ENCODE data around the gene GMNC.

The GMNC gene, protein sequence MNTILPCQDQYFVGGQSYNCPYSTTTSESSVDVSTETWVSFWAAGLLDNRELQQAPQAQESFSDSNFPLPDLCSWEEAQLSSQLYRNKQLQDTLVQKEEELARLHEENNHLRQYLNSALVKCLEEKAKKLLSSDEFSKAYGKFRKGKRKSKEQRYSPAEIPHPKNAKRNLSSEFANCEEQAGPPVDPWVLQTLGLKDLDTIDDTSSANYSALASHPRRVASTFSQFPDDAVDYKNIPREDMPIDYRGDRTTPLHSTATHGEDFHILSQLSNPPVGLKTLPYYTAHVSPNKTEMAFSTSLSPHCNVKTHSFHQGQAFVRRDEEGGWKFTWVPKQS

DNA sequence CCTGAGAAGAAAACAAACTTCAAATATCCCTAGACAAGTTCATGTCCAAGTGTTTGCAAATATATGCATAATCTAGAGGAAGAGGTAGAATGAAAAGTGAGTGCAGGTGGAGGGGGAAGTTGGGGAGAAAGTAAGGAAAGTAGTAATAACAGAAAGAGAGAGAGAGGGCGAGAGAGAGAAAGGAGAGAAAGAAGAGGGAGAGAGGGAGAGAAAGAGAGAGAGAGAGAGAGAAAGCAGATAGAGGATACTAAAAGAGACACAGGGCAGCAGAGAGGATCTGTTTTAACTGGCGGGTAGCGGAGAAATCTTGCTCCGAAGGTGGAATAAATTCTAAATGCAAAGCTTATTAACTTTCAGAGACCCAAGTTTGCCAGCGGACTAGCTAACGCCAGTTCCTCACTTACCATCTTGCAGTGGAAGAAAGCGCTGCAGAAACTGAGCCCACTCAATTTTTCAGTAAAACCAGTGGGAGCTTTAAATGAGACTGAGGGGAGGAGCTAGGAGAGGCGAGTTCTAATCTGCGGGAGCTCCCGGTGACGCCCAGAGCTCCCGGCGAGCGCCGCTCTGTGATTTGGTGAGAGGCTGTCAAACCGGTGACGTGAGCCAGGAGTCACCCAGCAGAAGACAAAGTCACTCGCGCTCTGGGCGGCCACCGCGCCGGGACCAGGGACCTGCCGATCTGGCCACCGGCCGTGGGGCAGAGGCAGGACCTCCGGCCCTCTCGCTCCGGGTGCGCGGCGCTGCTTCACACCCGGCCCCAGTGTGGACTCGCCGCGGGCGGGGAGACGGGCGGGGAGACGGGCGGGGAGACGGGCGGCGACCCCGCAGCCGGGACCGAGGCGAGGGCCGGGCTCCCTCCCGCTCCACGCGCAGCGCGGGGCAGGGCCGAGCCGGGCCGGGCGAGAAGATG, at the start of gene GMNC:
TSS of gene GMNC (minus strand) at position 486 of the 910 bp plus-strand sequence. CDS start at position 407, 79 bp downstream.
- peak; percentile 70 for DNase-seq (ENCODE audit: extremely low spot score)
- ChIA-PET CTCF (no interaction called here), POLR2A (interaction anchor here (0.9 kb wide), 1 partner anchor 21 kb away, joined by 3 read pairs; no protein-coding TSS in a partner anchor)
- TF ChIP-seq FOXK2 (IDR thresholded peaks at IDR 0.05): no peak
- TF ChIP-seq, protein P1, sequence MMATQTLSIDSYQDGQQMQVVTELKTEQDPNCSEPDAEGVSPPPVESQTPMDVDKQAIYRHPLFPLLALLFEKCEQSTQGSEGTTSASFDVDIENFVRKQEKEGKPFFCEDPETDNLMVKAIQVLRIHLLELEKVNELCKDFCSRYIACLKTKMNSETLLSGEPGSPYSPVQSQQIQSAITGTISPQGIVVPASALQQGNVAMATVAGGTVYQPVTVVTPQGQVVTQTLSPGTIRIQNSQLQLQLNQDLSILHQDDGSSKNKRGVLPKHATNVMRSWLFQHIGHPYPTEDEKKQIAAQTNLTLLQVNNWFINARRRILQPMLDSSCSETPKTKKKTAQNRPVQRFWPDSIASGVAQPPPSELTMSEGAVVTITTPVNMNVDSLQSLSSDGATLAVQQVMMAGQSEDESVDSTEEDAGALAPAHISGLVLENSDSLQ (IDR thresholded peaks at IDR 0.05): peak; percentile 60

DNA sequence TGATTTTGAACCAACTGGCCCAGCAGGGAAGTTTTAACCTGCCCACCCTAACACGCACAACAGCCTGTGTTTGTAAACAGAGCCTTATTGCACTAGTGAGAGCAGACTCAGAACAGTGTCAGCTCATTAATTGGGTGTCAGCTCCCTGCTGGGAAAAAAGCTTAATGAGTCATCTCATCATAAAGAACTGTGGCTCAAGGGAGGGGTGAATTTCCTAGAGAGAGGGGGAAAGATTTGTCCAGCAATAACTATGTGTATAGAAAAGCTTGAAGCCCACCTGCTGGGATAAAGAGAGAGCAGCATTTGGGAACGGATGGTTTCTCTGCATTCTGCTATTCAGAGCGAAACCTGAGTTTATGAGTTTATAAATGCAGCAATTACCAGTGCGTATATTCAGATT, 48.9 kb upstream of the GMNC start:
- DNase-seq (ENCODE audit: extremely low spot score): peak; percentile 10
- TF ChIP-seq NFRKB (IDR thresholded peaks at IDR 0.05) (no peak), FOXA1 (IDR thresholded peaks at IDR 0.05) (no peak), SP1 (IDR thresholded peaks at IDR 0.05) (no peak), FOXM1 (IDR thresholded peaks at IDR 0.05; ENCODE audit: borderline replicate concordance) (no peak), BHLHE40 (IDR thresholded peaks at IDR 0.05; ENCODE audit: borderline replicate concordance) (no peak), ARNT (IDR thresholded peaks at IDR 0.05) (0 out of 2 replicates have a peak, but pooled peaks have one; percentile 27), CTBP1 (IDR thresholded peaks at IDR 0.05; ENCODE audit: borderline replicate concordance) (no peak)
- POLR2A ChIA-PET: no interaction called here
- CTCF ChIA-PET: no interaction called here

DNA sequence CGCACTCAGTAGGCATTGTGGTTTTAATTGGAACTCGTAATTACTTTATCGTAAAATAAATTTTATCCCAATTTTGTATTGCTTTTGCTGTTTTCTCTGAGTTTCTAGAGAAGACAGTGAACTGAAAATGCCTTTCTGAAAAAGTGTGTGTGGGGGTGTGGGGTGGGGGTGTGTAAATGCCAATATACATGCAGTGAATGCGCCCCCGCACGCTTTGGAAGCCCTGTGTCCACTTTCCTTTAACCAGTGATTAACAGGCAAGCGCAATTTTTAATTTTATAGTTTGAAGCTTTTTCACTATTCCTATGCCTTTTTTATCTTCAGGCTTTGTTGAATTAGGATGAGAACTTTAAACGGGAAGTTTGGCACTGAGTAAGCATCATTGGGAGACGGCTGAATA, 47.4 kb upstream of the GMNC start:
- CTCF ChIA-PET: no interaction called here
- POLR2A ChIA-PET: no interaction called here
- no peak for DNase-seq (ENCODE audit: extremely low spot score)
- no peak for TF ChIP-seq ELF4 (IDR thresholded peaks at IDR 0.05)
- no peak for TF ChIP-seq FOXA1 (IDR thresholded peaks at IDR 0.05)
- no peak for TF ChIP-seq L3MBTL2 (conservative IDR thresholded peaks at IDR 0.05)
- no peak for TF ChIP-seq CTBP1 (IDR thresholded peaks at IDR 0.05; ENCODE audit: borderline replicate concordance)
- TF ChIP-seq BHLHE40 (IDR thresholded peaks at IDR 0.05; ENCODE audit: borderline replicate concordance): no peak
- TF ChIP-seq SP1 (IDR thresholded peaks at IDR 0.05): no peak
- no peak for TF ChIP-seq SUZ12 (IDR thresholded peaks at IDR 0.05)
- TF ChIP-seq FOXM1 (IDR thresholded peaks at IDR 0.05; ENCODE audit: borderline replicate concordance): no peak

DNA sequence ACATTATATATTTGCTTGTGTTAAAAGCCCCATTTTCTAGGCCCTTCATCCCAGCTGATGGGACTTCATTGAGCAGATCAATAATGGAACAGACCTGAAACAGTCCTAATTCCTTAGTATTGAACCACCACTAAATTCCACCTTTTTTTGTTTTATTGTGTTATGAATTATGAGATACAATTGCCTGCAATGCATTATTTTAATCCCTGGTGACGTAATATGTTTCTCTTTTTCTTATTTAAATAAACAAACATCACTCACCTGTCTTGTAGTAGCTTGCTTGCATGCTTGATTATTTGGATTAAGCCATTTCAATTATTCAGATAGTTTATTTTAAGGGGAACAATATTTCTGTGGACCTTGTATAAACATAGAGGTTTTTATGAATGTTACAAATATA, 40.7 kb upstream of the GMNC start:
- ChIA-PET CTCF (no interaction called here), POLR2A (no interaction called here)
- TF ChIP-seq L3MBTL2 (conservative IDR thresholded peaks at IDR 0.05): no peak
- no peak for TF ChIP-seq FOXA1 (IDR thresholded peaks at IDR 0.05)
- TF ChIP-seq, protein P1 (IDR thresholded peaks at IDR 0.05): no peak
- no peak for TF ChIP-seq NFRKB (IDR thresholded peaks at IDR 0.05)
- no peak for TF ChIP-seq CTBP1 (IDR thresholded peaks at IDR 0.05; ENCODE audit: borderline replicate concordance)
- no peak for TF ChIP-seq FOXM1 (IDR thresholded peaks at IDR 0.05; ENCODE audit: borderline replicate concordance)
- no peak for TF ChIP-seq FOXK2 (IDR thresholded peaks at IDR 0.05)
- no peak for TF ChIP-seq HDGF (IDR thresholded peaks at IDR 0.05; ENCODE audit: borderline replicate concordance)
- DNase-seq (ENCODE audit: extremely low spot score): no peak

DNA sequence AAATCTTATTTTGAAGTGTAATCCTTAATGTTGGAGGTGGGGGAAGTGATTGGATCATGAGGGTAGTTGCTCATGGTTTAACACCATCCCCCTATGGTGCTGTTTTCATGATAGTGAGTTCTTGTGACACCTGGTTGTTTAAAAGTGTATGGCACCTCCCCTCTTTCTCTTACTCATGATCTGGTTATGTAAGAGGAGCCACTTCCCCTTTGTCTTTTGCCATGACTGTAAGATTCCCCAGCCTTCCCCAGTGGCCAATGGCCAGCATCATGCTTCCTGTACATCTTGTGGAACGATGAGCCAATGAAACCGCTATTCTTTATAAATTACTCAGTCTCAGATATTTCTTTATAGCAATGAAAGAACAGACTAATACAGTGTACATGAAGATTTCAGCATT, 39.8 kb upstream of the GMNC start:
- no peak for TF ChIP-seq ZNF384 (IDR thresholded peaks at IDR 0.05)
- no peak for TF ChIP-seq FOXA1 (IDR thresholded peaks at IDR 0.05)
- no peak for TF ChIP-seq HDGF (IDR thresholded peaks at IDR 0.05; ENCODE audit: borderline replicate concordance)
- no peak for TF ChIP-seq TARDBP (IDR thresholded peaks at IDR 0.05)
- TF ChIP-seq FOXM1 (IDR thresholded peaks at IDR 0.05; ENCODE audit: borderline replicate concordance): no peak
- TF ChIP-seq L3MBTL2 (conservative IDR thresholded peaks at IDR 0.05): no peak
- no peak for TF ChIP-seq ELF4 (IDR thresholded peaks at IDR 0.05)
- TF ChIP-seq FOXK2 (IDR thresholded peaks at IDR 0.05): no peak
- no peak for TF ChIP-seq SP1 (IDR thresholded peaks at IDR 0.05)
- TF ChIP-seq, protein P1 (IDR thresholded peaks at IDR 0.05): no peak
- TF ChIP-seq BHLHE40 (IDR thresholded peaks at IDR 0.05; ENCODE audit: borderline replicate concordance): no peak
- TF ChIP-seq ARNT (IDR thresholded peaks at IDR 0.05): no peak
- no peak for TF ChIP-seq CTBP1 (IDR thresholded peaks at IDR 0.05; ENCODE audit: borderline replicate concordance)
- no peak for TF ChIP-seq NFRKB (IDR thresholded peaks at IDR 0.05)
- TF ChIP-seq SUZ12 (IDR thresholded peaks at IDR 0.05): no peak
- DNase-seq (ENCODE audit: extremely low spot score): no peak
- ChIA-PET CTCF (no interaction called here), POLR2A (no interaction called here)

GRCh38 chr3:190892395-190892902, 30.0 kb upstream of the GMNC start:
- CTCF ChIA-PET: no interaction called here
- POLR2A ChIA-PET: no interaction called here
- TF ChIP-seq FOXK2 (IDR thresholded peaks at IDR 0.05): no peak
- TF ChIP-seq HDGF (IDR thresholded peaks at IDR 0.05; ENCODE audit: borderline replicate concordance): no peak
- no peak for TF ChIP-seq SP1 (IDR thresholded peaks at IDR 0.05)
- TF ChIP-seq TARDBP (IDR thresholded peaks at IDR 0.05): no peak
- TF ChIP-seq BHLHE40 (IDR thresholded peaks at IDR 0.05; ENCODE audit: borderline replicate concordance): no peak
- TF ChIP-seq CTBP1 (IDR thresholded peaks at IDR 0.05; ENCODE audit: borderline replicate concordance): no peak
- TF ChIP-seq L3MBTL2 (conservative IDR thresholded peaks at IDR 0.05): no peak
- no peak for TF ChIP-seq LEF1 (IDR thresholded peaks at IDR 0.05; ENCODE audit: borderline replicate concordance)
- TF ChIP-seq ELF4 (IDR thresholded peaks at IDR 0.05): no peak
- TF ChIP-seq FOXA1 (IDR thresholded peaks at IDR 0.05): no peak
- TF ChIP-seq SUZ12 (IDR thresholded peaks at IDR 0.05): no peak
- TF ChIP-seq, protein P1 (IDR thresholded peaks at IDR 0.05): no peak
- no peak for TF ChIP-seq FOXM1 (IDR thresholded peaks at IDR 0.05; ENCODE audit: borderline replicate concordance)
- no peak for TF ChIP-seq NFRKB (IDR thresholded peaks at IDR 0.05)
- TF ChIP-seq ARNT (IDR thresholded peaks at IDR 0.05): no peak
- TF ChIP-seq ZNF384 (IDR thresholded peaks at IDR 0.05): no peak
- DNase-seq (ENCODE audit: extremely low spot score): no peak

Measured in HEK293T (cell line).